Kidney epithelial cell (primary cell): ENCODE data around the gene SLC5A10. TPM values are rescaled to one million over a fixed set of nuclear protein-coding genes. Genes with fewer than 3 reads are reported as not detected.

Experiments
- DNase-seq: peaks from one replicate; pipeline ENCODE4 v3.0.0-alpha.2; 2010; ENCODE audit warnings: low read depth
- H3K27me3 ChIP-seq: 2 replicates; pipeline ENCODE4 v1.6.0; 2011; ENCODE audit warnings: low read length; ENCODE audit not compliant: control insufficient read depth, insufficient read depth
- H3K36me3 ChIP-seq: 2 replicates; pipeline ENCODE4 v1.5.1; 2011; ENCODE audit warnings: low read length; ENCODE audit not compliant: control insufficient read depth, insufficient read depth
- H3K4me3 ChIP-seq: 2 replicates; pipeline ENCODE4 v1.5.1; 2011; ENCODE audit warnings: low read depth, mild to moderate bottlenecking, control low read depth, low read length
- total RNA-seq: library from RNA; depleted of rRNA; stranded (reverse); fragments of >200 nt; gene quantifications from 2 replicates; pipeline ENCODE4 v1.2.3, GENCODE V29; 2015
- TF ChIP-seq, protein P1 (sequence below): IDR thresholded peaks from 2 replicates; pipeline ENCODE4 v1.5.1; 2011; ENCODE audit warnings: mild to moderate bottlenecking, moderate library complexity, low read length, control low read depth, inconsistent platforms; ENCODE audit not compliant: insufficient read depth, poor library complexity, severe bottlenecking

SLC5A10 gene
- total RNA-seq, 1 donor from 2014 or later, result not detected

DNA sequence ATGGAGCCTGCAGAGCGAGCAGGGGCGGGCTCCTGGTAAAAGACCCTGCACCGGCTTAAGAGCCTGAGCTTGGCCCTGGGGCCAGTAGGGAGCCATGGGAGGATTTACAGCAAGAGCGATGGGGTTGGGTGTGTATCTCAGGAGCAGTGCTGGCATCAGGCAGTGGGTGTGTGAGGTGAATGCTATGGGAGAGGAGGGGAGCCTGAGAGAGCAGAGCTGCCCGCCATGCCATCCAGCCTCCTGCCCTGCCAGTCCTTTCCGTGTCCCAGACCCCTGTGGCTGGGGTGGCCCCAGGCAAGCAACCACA is 29.3 kb downstream of the SLC5A10 start:
- H3K27me3 ChIP-seq, result no peaks in the 10 kb centered on the region
- no peak overlapping the region for H3K4me3 ChIP-seq
- TF ChIP-seq, protein P1, sequence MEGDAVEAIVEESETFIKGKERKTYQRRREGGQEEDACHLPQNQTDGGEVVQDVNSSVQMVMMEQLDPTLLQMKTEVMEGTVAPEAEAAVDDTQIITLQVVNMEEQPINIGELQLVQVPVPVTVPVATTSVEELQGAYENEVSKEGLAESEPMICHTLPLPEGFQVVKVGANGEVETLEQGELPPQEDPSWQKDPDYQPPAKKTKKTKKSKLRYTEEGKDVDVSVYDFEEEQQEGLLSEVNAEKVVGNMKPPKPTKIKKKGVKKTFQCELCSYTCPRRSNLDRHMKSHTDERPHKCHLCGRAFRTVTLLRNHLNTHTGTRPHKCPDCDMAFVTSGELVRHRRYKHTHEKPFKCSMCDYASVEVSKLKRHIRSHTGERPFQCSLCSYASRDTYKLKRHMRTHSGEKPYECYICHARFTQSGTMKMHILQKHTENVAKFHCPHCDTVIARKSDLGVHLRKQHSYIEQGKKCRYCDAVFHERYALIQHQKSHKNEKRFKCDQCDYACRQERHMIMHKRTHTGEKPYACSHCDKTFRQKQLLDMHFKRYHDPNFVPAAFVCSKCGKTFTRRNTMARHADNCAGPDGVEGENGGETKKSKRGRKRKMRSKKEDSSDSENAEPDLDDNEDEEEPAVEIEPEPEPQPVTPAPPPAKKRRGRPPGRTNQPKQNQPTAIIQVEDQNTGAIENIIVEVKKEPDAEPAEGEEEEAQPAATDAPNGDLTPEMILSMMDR, result no peak
- no peak for DNase-seq
- peaks cover 2% of the 10 kb centered on the region for H3K36me3 ChIP-seq

- TF ChIP-seq, protein P1, result no peak
- Histone ChIP-seq H3K27me3 (no peaks in the 10 kb centered on the region), H3K4me3 (no peak overlapping the region), H3K36me3 (peaks cover 1% of the 10 kb centered on the region)
- no peak for DNase-seq
These were observed 29.9 kb downstream of the SLC5A10 start for GRCh38 chr17:18981642-18982424.

GRCh38 chr17:18984273-18985114 is 32.5 kb downstream of the SLC5A10 start:
- no peak for DNase-seq
- H3K36me3 ChIP-seq, result no peaks in the 10 kb centered on the region
- H3K27me3 ChIP-seq, result no peaks in the 10 kb centered on the region
- no peak overlapping the region for H3K4me3 ChIP-seq
- TF ChIP-seq, protein P1, result no peak

- TF ChIP-seq, protein P1, result no peak
- Histone ChIP-seq H3K27me3 (no peaks in the 10 kb centered on the region), H3K4me3 (no peak overlapping the region), H3K36me3 (no peaks in the 10 kb centered on the region)
- DNase-seq, result no peak
These were observed 33.5 kb downstream of the SLC5A10 start for GRCh38 chr17:18985475-18985874.

- H3K36me3 ChIP-seq, result no peaks in the 10 kb centered on the region
- H3K4me3 ChIP-seq, result no peak overlapping the region
- TF ChIP-seq, protein P1, result no peak
- no peaks in the 10 kb centered on the region for H3K27me3 ChIP-seq
- no peak for DNase-seq
These were observed 34.7 kb downstream of the SLC5A10 start for GRCh38 chr17:18986541-18987229.
